ENCODE results near the gene HOXB9.

Gene HOXB9

DNA sequence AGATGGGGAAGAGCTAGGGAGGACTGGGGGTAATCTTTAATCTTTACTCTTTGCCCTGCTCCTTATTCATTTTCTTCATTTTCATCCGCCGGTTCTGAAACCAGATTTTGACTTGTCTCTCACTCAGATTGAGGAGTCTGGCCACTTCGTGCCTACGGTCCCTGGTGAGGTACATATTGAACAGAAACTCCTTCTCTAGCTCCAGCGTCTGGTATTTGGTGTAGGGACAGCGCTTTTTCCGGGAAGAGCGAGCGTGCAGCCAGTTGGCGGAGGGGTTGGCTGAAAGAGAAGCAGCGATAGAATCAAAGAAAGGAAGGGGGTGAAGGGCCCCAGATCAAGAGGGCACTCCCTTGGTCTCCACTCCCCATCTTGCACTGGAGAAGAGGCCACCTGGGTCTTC lies 3.3 kb downstream of the HOXB9 start:
- H3K9me3 Mint-ChIP-seq = no peaks in the 10 kb centered on the region
- ATAC-seq = no peak

GRCh38 chr17:48621410-48622392 lies 4.5 kb downstream of the HOXB9 start:
- Mint-ChIP-seq H3K4me3 (no peak overlapping the region), H3K27ac (no peak overlapping the region), H3K4me1 (peaks cover 25% of the 10 kb centered on the region), H3K9me3 (no peaks in the 10 kb centered on the region), H3K27me3 (peaks cover 83% of the 10 kb centered on the region), H3K36me3 (ENCODE audit: low read depth) (no peaks in the 10 kb centered on the region)
- ATAC-seq (no peak), DNase-seq (no peak)

More for the DNA sequence above, 3.3 kb downstream of the HOXB9 start:
- Mint-ChIP-seq H3K27me3 (peaks cover 81% of the 10 kb centered on the region), H3K36me3 (ENCODE audit: low read depth) (no peaks in the 10 kb centered on the region), H3K4me3 (no peak overlapping the region), H3K4me1 (peaks cover 23% of the 10 kb centered on the region), H3K27ac (no peak overlapping the region)
- DNase-seq = no peak

DNA sequence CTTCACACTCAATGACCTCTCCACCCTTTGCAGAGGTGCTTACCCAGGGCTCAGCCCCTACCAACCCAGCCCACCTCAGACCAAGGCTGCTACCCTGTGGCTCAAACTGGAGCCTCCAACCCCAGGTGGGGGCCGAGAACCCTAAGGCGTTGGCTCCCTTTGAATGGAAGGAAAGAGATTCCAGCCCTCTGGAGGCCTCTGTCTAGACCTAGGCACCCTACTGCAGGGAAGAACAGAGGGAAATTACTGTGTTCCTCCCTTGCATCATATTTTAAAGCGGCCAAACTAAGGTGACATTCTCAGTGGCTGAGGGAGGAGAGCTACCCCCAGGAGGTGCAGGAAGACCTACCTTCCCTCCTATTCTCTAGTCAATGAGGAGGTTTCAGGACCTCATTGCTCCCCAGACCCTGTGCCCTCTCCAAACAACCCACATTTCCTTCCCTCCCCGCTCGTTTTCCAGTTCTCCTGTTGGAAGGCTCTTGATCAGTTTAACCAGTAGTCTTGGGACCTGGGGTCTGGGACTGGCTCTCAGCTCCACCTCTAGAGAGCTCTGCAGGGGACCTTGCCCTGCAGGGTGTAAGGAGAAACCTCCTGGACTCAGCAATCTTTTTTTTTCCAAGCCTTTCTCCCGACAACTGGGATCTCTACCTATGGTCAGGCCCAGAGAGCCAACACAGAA lies 5.6 kb downstream of the HOXB9 start:
- H3K27ac Mint-ChIP-seq = no peak overlapping the region
- DNase-seq = no peak
- no peaks in the 10 kb centered on the region for H3K36me3 Mint-ChIP-seq (ENCODE audit: low read depth)
- peaks cover 85% of the 10 kb centered on the region for H3K27me3 Mint-ChIP-seq
- H3K4me3 Mint-ChIP-seq = no peak overlapping the region
- no peak for ATAC-seq
- H3K4me1 Mint-ChIP-seq = peaks cover 26% of the 10 kb centered on the region
- H3K9me3 Mint-ChIP-seq = no peaks in the 10 kb centered on the region

GRCh38 chr17:48619826-48620449 lies 6.2 kb downstream of the HOXB9 start:
- no peaks in the 10 kb centered on the region for H3K9me3 Mint-ChIP-seq
- H3K4me1 Mint-ChIP-seq = peaks cover 30% of the 10 kb centered on the region
- no peaks in the 10 kb centered on the region for H3K36me3 Mint-ChIP-seq (ENCODE audit: low read depth)
- ATAC-seq (no peak), DNase-seq (no peak)
- H3K27me3 Mint-ChIP-seq = peaks cover 89% of the 10 kb centered on the region
- H3K27ac Mint-ChIP-seq = no peak overlapping the region
- no peak overlapping the region for H3K4me3 Mint-ChIP-seq

GRCh38 chr17:48618256-48618896 lies 7.8 kb downstream of the HOXB9 start:
- DNase-seq (peak; percentile 90), ATAC-seq (peak; percentile 52)
- H3K4me3 Mint-ChIP-seq = peak overlapping the region; percentile 15
- peaks cover 91% of the 10 kb centered on the region for H3K27me3 Mint-ChIP-seq
- peak overlapping the region; percentile 13 for H3K27ac Mint-ChIP-seq
- H3K36me3 Mint-ChIP-seq (ENCODE audit: low read depth) = no peaks in the 10 kb centered on the region
- H3K9me3 Mint-ChIP-seq = no peaks in the 10 kb centered on the region
- H3K4me1 Mint-ChIP-seq = peaks cover 40% of the 10 kb centered on the region

DNA sequence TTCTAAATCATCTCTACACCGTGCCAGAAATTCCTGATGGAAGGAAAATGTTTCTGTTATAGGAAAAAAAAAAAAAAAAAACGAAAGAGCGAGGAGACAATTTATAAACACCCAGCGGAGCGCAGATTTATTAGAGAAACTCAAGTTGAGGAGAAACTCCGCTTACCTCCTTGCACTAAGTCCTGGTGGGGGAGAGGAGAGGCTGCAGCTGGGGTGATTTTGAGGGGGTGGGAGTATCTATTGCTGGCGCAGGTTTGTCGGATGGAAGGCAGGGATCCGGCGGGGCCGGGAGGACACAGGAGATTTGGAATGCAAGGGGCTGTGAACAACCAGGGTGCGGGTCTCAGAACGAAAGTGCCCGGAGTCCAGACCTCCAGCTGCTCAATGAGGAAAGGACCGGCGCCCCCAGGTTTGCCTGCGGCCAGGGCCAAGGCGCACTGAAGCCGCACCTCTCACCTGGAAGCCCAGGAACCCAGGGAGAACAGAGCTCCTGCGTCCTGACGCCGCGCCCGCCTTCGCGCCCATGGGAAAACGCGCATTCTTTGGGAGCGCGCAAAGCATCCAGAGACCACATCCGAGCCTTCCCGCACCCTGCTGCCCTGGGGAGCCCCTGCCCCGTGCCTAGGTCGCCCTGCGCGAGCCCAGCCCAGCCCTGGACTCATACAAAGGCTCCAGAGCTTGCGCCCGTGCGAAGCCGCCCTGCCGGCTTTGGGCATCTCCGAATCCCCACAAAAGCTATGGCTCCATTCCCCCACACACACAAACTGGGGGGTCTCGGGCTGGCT lies 8.5 kb downstream of the HOXB9 start:
- Mint-ChIP-seq H3K4me3 (no peak overlapping the region), H3K27ac (no peak overlapping the region), H3K9me3 (no peaks in the 10 kb centered on the region), H3K27me3 (peaks cover 88% of the 10 kb centered on the region), H3K4me1 (peaks cover 44% of the 10 kb centered on the region), H3K36me3 (ENCODE audit: low read depth) (no peaks in the 10 kb centered on the region)
- DNase-seq (no peak), ATAC-seq (no peak)

GRCh38 chr17:48616717-48617470 lies 9.3 kb downstream of the HOXB9 start:
- peaks cover 85% of the 10 kb centered on the region for H3K27me3 Mint-ChIP-seq
- H3K36me3 Mint-ChIP-seq (ENCODE audit: low read depth) = no peaks in the 10 kb centered on the region
- peaks cover 48% of the 10 kb centered on the region for H3K4me1 Mint-ChIP-seq
- ATAC-seq = no peak
- no peak overlapping the region for H3K27ac Mint-ChIP-seq
- H3K9me3 Mint-ChIP-seq = no peaks in the 10 kb centered on the region
- DNase-seq = no peak
- H3K4me3 Mint-ChIP-seq = no peak overlapping the region

- Mint-ChIP-seq H3K36me3 (ENCODE audit: low read depth) (no peaks in the 10 kb centered on the region), H3K27ac (no peak overlapping the region)
These were observed 10.0 kb downstream of the HOXB9 start for GRCh38 chr17:48615963-48616716.

DNA sequence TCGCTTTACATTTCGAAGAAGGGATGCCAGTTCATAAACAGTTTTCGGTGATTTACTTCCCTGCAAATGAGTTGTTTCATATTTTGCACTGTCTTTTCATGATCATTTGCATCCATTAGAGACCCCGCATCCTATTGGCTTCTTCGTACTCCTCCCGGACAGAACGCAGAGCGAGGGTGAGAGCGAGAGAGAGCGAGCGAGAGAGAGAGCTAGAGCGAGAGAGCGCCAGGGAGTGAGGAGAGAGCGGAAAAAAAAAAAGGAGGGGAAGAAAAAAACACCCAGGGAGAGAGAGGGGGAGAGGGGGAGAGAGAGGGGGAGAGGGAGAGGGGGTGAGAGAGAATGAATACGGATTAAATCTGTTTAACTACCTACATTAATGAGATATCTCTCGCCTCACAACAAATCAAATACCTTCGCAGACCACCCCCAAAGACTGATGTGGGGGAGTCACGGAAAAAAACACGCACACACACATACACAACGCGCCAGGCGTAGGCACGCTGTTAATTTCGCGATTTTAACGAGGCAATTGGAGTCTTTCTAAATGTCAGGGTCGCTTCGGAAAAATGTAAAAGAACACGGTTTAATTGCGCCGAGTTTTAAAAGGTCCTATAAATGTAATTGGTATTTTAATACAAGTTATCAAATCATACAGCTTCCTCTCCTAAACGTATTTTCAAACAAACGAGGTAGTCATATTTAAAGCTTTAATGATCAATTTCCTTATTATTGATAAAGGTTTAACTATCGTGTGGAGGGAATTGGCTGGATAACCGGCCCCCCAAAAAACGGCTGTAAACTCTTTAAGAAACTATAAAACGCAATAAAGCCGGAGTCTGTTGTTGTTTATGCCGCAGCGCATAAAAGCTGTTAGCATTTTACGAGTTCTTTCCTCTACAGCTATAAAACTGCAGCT lies 10.9 kb downstream of the HOXB9 start, which contains the start of gene HOXB8:
Gene HOXB8, minus strand, starts transcription at position 246 of the 916 bp plus-strand sequence. CDS start 588 bp downstream, outside the sequence.
- Mint-ChIP-seq H3K4me1 (peaks cover 61% of the 10 kb centered on the region), H3K27ac (no peak within 1 kb of the TSS), H3K27me3 (peaks cover 81% of the 10 kb centered on the region), H3K36me3 (ENCODE audit: low read depth) (no peaks in the 10 kb centered on the region), H3K4me3 (peak within 1 kb of the TSS; percentile 38), H3K9me3 (no peaks in the 10 kb centered on the region)
- DNase-seq = no peak
- no peak for ATAC-seq

More at GRCh38 chr17:48615963-48616716, 10.0 kb downstream of the HOXB9 start:
- peaks cover 84% of the 10 kb centered on the region for H3K27me3 Mint-ChIP-seq
- no peak for ATAC-seq
- no peak overlapping the region for H3K4me3 Mint-ChIP-seq
- no peak for DNase-seq
- H3K4me1 Mint-ChIP-seq = peaks cover 55% of the 10 kb centered on the region
- no peaks in the 10 kb centered on the region for H3K9me3 Mint-ChIP-seq

DNA sequence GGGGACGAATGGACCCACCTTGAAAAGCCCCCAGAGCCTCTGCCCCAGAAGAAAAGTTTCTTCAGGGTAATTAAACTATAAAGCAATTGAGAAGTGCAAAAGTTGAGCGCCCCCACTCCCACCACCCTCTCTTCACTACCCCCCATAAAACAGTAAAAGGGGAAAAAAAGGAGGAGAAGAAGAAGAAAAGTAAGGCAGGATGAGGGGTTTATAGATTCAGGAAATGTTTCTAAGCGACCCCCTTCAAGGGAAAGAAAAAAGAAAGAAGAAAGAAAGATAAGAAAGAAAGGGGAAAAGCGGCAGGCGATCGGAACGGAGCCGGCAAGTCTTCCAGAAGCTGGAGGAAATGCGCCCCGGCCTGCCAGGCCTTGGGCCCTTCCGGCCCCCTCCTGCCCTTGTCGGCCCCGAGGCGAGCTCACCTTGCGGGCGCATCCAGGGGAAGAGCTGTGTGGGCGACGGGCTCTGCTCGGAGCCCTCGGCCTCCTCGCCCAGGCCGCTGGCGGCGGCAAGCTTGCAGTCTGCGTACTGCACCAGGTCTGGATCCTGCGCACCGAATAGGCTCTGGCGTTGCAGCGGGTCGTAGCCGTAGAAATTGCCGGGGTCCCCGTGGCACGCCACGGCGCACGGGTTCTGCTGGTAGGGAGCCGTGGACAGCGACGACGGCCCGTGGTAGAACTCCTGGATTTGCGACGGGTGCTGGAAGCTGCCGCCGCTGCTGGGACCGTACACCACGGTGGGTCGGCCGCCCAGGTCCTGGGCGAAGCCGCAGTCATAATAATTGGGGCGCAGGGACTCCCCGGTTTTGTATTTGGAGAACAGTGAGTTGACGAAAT lies 12.1 kb downstream of the HOXB9 start:
- ATAC-seq = peak; percentile 41
- Mint-ChIP-seq H3K4me1 (peaks cover 58% of the 10 kb centered on the region), H3K27me3 (peaks cover 80% of the 10 kb centered on the region), H3K9me3 (no peaks in the 10 kb centered on the region), H3K27ac (no peak overlapping the region), H3K4me3 (peak overlapping the region; percentile 38), H3K36me3 (ENCODE audit: low read depth) (no peaks in the 10 kb centered on the region)
- no peak for DNase-seq

Measured in activated naive CD8-positive, alpha-beta T cell treated with anti-CD3 and anti-CD28 coated beads, Interleukin-2, amount 50 U/mL, for 24 hours (primary cell).